Upper lobe of right lung (tissue), 1 donor: ENCODE measurements around the gene TTLL12. TPM values are rescaled to one million over a fixed set of nuclear protein-coding genes. Genes with fewer than 3 reads are reported as not detected.
A peak's percentile ranks its signal among the peaks of the same experiment; 100 is the strongest.

Experiments used
- ATAC-seq: fragments of 200-7000 bp; cut with Tn5 transposase; one replicate; pipeline ENCODE4 v1.9.1; 2020; ENCODE audit warnings: mild to moderate bottlenecking, moderate library complexity
- DNase-seq: peaks from one replicate; pipeline ENCODE4 v3.0.0-alpha.2; 2020
- H3K27ac ChIP-seq: fragments of 200-600 bp; one replicate; pipeline ENCODE4 v1.8.0; 2022
- H3K27me3 ChIP-seq: fragments of 200-600 bp; one replicate; pipeline ENCODE4 v1.8.0; 2022; ENCODE audit warnings: mild to moderate bottlenecking
- H3K36me3 ChIP-seq: fragments of 200-600 bp; one replicate; pipeline ENCODE4 v1.8.0; 2022
- H3K4me1 ChIP-seq: fragments of 200-600 bp; one replicate; pipeline ENCODE4 v1.8.0; 2022
- H3K4me3 ChIP-seq: fragments of 200-600 bp; one replicate; pipeline ENCODE4 v1.8.0; 2022; ENCODE audit warnings: mild to moderate bottlenecking
- H3K9me3 ChIP-seq: fragments of 200-600 bp; one replicate; pipeline ENCODE4 v1.8.0; 2022
- CTCF ChIP-seq: fragments of 200-600 bp; IDR thresholded peaks from one replicate; pipeline ENCODE4 v1.8.0; 2022; ENCODE audit warnings: antibody characterized with exemption
- intact Hi-C: fragments of 100-400 bp; cut with DNase I; formaldehyde crosslinking; loops from one replicate; pipeline ENCODE4 v1.11.0; 2022
- total RNA-seq: library from RNA; stranded (reverse); fragmentation: NEBNext Ultra II Directional; extraction: Animal tissue kit (Norgen Biotek cat#: 25700); gene quantifications from one replicate; pipeline ENCODE4 v1.2.1, GENCODE V29; 2021
- donor health status: DM: no; HTN: yes; CAD: no; lungs with severe emphysema.

The TTLL12 gene
- total RNA-seq, 1 donor from 2014 or later = 20.5 TPM

- H3K36me3 ChIP-seq = peaks cover 47% of the 10 kb centered on the region
- ATAC-seq = no peak
- no peak overlapping the region for H3K27ac ChIP-seq
- no peaks in the 10 kb centered on the region for H3K9me3 ChIP-seq
- no peak for DNase-seq
- no peak for TF ChIP-seq CTCF
- no peaks in the 10 kb centered on the region for H3K27me3 ChIP-seq
- no peak overlapping the region for H3K4me3 ChIP-seq
- H3K4me1 ChIP-seq = peaks cover under 1% of the 10 kb centered on the region
- intact Hi-C loops = no loop called here
These were observed 16.8 kb downstream of the TTLL12 start for GRCh38 chr22:43170131-43170480.

GRCh38 chr22:43169310-43170130 lies 17.4 kb downstream of the TTLL12 start:
- intact Hi-C loops = no loop called here

GRCh38 chr22:43168471-43169309 lies 18.2 kb downstream of the TTLL12 start:
- Histone ChIP-seq H3K27ac (no peak overlapping the region), H3K9me3 (no peaks in the 10 kb centered on the region), H3K4me1 (peaks cover 8% of the 10 kb centered on the region), H3K27me3 (no peaks in the 10 kb centered on the region), H3K36me3 (peaks cover 37% of the 10 kb centered on the region), H3K4me3 (no peak overlapping the region)
- no peak for TF ChIP-seq CTCF
- intact Hi-C loops = no loop called here
- DNase-seq (peak; percentile 60), ATAC-seq (no peak)

More at GRCh38 chr22:43169310-43170130, 17.4 kb downstream of the TTLL12 start:
- no peak overlapping the region for H3K27ac ChIP-seq
- H3K4me3 ChIP-seq = no peak overlapping the region
- H3K9me3 ChIP-seq = no peaks in the 10 kb centered on the region
- H3K27me3 ChIP-seq = no peaks in the 10 kb centered on the region
- DNase-seq (no peak), ATAC-seq (no peak)
- H3K36me3 ChIP-seq = peaks cover 42% of the 10 kb centered on the region
- peaks cover 6% of the 10 kb centered on the region for H3K4me1 ChIP-seq
- TF ChIP-seq CTCF = no peak

- intact Hi-C loops = no loop called here
- ATAC-seq = no peak
- no peak for DNase-seq
These were observed 19.8 kb downstream of the TTLL12 start for GRCh38 chr22:43167001-43167589.

More at GRCh38 chr22:43167001-43167589, 19.8 kb downstream of the TTLL12 start:
- H3K4me3 ChIP-seq = no peak overlapping the region
- H3K27ac ChIP-seq = no peak overlapping the region
- peaks cover 33% of the 10 kb centered on the region for H3K36me3 ChIP-seq
- H3K4me1 ChIP-seq = peaks cover 11% of the 10 kb centered on the region
- H3K9me3 ChIP-seq = no peaks in the 10 kb centered on the region
- H3K27me3 ChIP-seq = no peaks in the 10 kb centered on the region
- TF ChIP-seq CTCF = no peak
